H54 (cell line): ENCODE measurements around the gene TUBG1.
"Not testable (repeated sequence)": the region's sequence is repeated elsewhere in the genome, so short reads cannot be mapped to it uniquely, and the experiment has no call there.

Experiments used
- DNase-seq: peaks from one replicate; pipeline ENCODE4 v3.0.0; 2011; ENCODE audit warnings: low spot score, mixed read lengths; ENCODE audit not compliant: insufficient read length
- FAIRE-seq: peaks from 3 replicates; lab custom pipeline; 2011; peaks lifted over from hg19 to GRCh38; lab: Jason Lieb, UNC
- POLR2A ChIP-seq: IDR thresholded peaks from 2 replicates; pipeline ENCODE4 v1.6.1; 2011; ENCODE audit warnings: low read depth, mild to moderate bottlenecking, low read length

TUBG1 gene

GRCh38 chr17:42590886-42591285 is 18.6 kb upstream of the TUBG1 start:
- DNase-seq (no peak), FAIRE-seq (no peak)
- TF ChIP-seq POLR2A, result no peak

GRCh38 chr17:42591411-42591810 is 18.1 kb upstream of the TUBG1 start:
- FAIRE-seq, result no peak
- TF ChIP-seq POLR2A, result no peak
- DNase-seq, result no peak

GRCh38 chr17:42596386-42596785 is 13.1 kb upstream of the TUBG1 start:
- TF ChIP-seq POLR2A, result no peak
- no peak for FAIRE-seq
- DNase-seq, result no peak

GRCh38 chr17:42598905-42599304 is 10.6 kb upstream of the TUBG1 start:
- FAIRE-seq, result no peak
- TF ChIP-seq POLR2A, result no peak
- no peak for DNase-seq

- no peak for TF ChIP-seq POLR2A
- DNase-seq (no peak), FAIRE-seq (no peak)
Observed at GRCh38 chr17:42603318-42603717, 6.2 kb upstream of the TUBG1 start.

- FAIRE-seq (no peak), DNase-seq (no peak)
- no peak for TF ChIP-seq POLR2A
Observed at GRCh38 chr17:42607769-42608168, 1.7 kb upstream of the TUBG1 start.

- FAIRE-seq (no peak), DNase-seq (no peak)
- no peak for TF ChIP-seq POLR2A
Observed at GRCh38 chr17:42608305-42609181, 940 bp upstream of the TUBG1 start.

- not testable (repeated sequence) for FAIRE-seq
- peak; percentile 45 for DNase-seq
Observed at GRCh38 chr17:42609814-42610801, 625 bp downstream of the TUBG1 start.

- no peak for FAIRE-seq
Observed at GRCh38 chr17:42612013-42612412, 2.5 kb downstream of the TUBG1 start.

GRCh38 chr17:42613699-42614295 is 4.3 kb downstream of the TUBG1 start:
- TF ChIP-seq POLR2A, result no peak
- no peak for FAIRE-seq
- no peak for DNase-seq

More at GRCh38 chr17:42612013-42612412, 2.5 kb downstream of the TUBG1 start:
- no peak for DNase-seq
- no peak for TF ChIP-seq POLR2A

GRCh38 chr17:42617956-42618431 is 8.5 kb downstream of the TUBG1 start:
- no peak for FAIRE-seq
- no peak for TF ChIP-seq POLR2A
- no peak for DNase-seq

GRCh38 chr17:42618442-42619150 is 9.1 kb downstream of the TUBG1 start:
- no peak for TF ChIP-seq POLR2A
- DNase-seq, result no peak
- FAIRE-seq, result no peak

- not testable (repeated sequence) for FAIRE-seq, DNase-seq
Observed at GRCh38 chr17:42621987-42622386, 12.5 kb downstream of the TUBG1 start.

- FAIRE-seq (no peak), DNase-seq (no peak)
- TF ChIP-seq POLR2A, result no peak
Observed at GRCh38 chr17:42623271-42623670, 13.8 kb downstream of the TUBG1 start.
